DMS 273 (cell line): ENCODE results near the gene KIF25.
"Not testable (repeated sequence)": the region's sequence is repeated elsewhere in the genome, so short reads cannot be mapped to it uniquely, and the experiment has no call there.

ENCODE experiments used
- DNase-seq: peaks from one replicate; lab custom pipeline; 2025; ENCODE audit not compliant: unreplicated experiment; lab: John Stamatoyannopoulos, UW

KIF25 gene

GRCh38 chr6:168063431-168063830 is 66.0 kb downstream of the KIF25 start:
- DNase-seq: no peak

- no peak for DNase-seq
Observed at GRCh38 chr6:168064226-168064807, 66.8 kb downstream of the KIF25 start.

- DNase-seq: no peak
Observed at GRCh38 chr6:168067081-168067759, 69.7 kb downstream of the KIF25 start.

- no peak for DNase-seq
Observed at GRCh38 chr6:168070804-168071203, 73.3 kb downstream of the KIF25 start.

GRCh38 chr6:168071620-168072019 is 74.1 kb downstream of the KIF25 start:
- no peak for DNase-seq

GRCh38 chr6:168072261-168072660 is 74.8 kb downstream of the KIF25 start:
- DNase-seq: no peak

GRCh38 chr6:168072730-168073129 is 75.3 kb downstream of the KIF25 start:
- no peak for DNase-seq

- no peak for DNase-seq
Observed at GRCh38 chr6:168073937-168074730, 76.7 kb downstream of the KIF25 start.

GRCh38 chr6:168075216-168075615 is 77.7 kb downstream of the KIF25 start:
- no peak for DNase-seq

- DNase-seq: no peak
Observed at GRCh38 chr6:168075787-168076202, 78.3 kb downstream of the KIF25 start.

GRCh38 chr6:168077401-168077800 is 79.9 kb downstream of the KIF25 start:
- DNase-seq: not testable (repeated sequence)

GRCh38 chr6:168078175-168078942 is 80.9 kb downstream of the KIF25 start:
- DNase-seq: no peak

- DNase-seq: no peak
Observed at GRCh38 chr6:168078943-168079405, 81.5 kb downstream of the KIF25 start, which contains the start of gene FRMD1. Gene FRMD1 (minus strand): TSS chr6:168079212. CDS start chr6:168079094, 118 bp downstream.

- no peak for DNase-seq
Observed at GRCh38 chr6:168080393-168081077, 83.1 kb downstream of the KIF25 start.

- DNase-seq: no peak
Observed at GRCh38 chr6:168081858-168082546, 84.5 kb downstream of the KIF25 start.

- no peak for DNase-seq
Observed at GRCh38 chr6:168082860-168083513, 85.5 kb downstream of the KIF25 start.

GRCh38 chr6:168083514-168083885 is 86.0 kb downstream of the KIF25 start:
- no peak for DNase-seq

- DNase-seq: no peak
Observed at GRCh38 chr6:168084465-168085160, 87.1 kb downstream of the KIF25 start.

GRCh38 chr6:168086066-168086465 is 88.6 kb downstream of the KIF25 start:
- no peak for DNase-seq
